ENCODE data around the gene NECAB3.
"Not testable (repeated sequence)": the region's sequence is repeated elsewhere in the genome, so short reads cannot be mapped to it uniquely, and the experiment has no call there.

NECAB3 gene

DNA sequence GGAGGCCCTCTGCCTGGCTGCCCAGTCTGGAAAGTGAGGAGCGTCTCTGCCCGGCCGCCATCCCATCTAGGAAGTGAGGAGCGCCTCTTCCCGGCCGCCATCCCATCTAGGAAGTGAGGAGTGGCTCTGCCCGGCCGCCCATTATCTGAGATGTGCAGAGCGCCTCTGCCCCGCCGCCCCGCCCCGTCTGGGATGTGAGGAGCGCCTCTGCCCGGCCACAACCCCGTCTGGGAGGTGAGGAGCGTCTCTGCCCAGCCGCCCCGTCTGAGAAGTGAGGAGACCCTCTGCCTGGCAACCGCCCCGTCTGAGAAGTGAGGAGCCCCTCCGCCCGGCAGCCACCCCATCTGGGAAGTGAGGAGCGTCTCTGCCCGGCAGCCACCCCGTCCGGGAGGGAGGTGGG is 24.7 kb upstream of the NECAB3 start:
- DNase-seq (ENCODE audit: low read depth, low spot score): not testable (repeated sequence)

DNA sequence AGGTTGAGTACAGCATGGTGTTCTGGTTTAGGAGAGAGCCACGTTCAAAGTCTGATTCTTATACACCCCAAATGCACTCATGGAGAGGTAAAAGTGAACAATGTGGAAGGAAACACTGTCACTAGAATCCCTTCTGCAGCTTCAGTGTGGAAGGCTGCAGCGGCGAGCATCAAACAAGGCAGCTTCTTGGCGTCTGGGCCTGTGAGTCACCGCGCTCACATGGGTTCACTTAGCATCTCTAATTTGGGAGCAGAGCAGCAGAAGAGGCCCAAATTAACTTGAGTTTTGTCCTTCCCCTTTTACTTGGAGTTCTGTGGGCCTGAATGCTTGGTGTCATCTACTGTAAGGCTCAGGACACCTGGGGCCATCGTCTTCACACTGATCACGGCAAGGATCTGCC is 22.9 kb upstream of the NECAB3 start:
- DNase-seq (ENCODE audit: low read depth, low spot score): no peak

DNA sequence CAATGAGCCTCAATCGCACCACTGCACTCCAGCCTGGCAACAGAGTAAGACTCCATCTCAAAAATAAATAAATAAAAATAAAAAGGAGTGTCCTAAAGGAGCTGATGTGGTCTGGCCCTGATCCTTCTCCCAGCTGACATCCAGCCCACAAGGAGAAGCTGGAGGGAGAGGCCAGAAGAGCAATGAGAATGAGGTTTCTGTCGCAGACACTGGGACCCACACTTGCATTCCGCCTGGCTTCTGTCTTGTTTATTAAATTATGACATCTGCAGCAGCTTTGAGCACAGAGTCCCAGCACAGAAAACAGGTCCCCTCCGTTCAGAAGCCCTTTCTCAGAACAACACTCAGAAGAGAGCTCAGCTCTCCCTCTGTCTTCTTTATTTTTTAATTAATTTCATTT is 22.2 kb upstream of the NECAB3 start:
- DNase-seq (ENCODE audit: low read depth, low spot score): no peak

DNA sequence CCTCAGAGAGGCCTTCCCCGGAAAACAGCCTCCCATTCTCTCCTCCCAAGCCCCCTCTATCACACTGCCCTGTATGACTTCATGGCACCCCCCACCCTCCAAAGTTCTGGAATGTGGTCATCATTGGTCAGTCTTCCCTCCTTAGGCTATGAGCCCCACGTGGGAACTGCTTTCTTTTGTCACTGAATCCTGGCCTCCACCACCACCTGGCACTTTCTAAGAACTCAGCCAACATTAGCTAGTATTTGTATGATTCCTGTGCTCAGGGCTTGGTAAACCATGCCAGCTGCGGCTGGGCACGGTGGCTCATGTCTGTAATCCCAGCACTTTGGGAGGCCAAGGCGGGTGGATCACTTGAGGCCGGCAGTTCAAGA is 20.4 kb upstream of the NECAB3 start:
- no peak for DNase-seq (ENCODE audit: low read depth, low spot score)

DNA sequence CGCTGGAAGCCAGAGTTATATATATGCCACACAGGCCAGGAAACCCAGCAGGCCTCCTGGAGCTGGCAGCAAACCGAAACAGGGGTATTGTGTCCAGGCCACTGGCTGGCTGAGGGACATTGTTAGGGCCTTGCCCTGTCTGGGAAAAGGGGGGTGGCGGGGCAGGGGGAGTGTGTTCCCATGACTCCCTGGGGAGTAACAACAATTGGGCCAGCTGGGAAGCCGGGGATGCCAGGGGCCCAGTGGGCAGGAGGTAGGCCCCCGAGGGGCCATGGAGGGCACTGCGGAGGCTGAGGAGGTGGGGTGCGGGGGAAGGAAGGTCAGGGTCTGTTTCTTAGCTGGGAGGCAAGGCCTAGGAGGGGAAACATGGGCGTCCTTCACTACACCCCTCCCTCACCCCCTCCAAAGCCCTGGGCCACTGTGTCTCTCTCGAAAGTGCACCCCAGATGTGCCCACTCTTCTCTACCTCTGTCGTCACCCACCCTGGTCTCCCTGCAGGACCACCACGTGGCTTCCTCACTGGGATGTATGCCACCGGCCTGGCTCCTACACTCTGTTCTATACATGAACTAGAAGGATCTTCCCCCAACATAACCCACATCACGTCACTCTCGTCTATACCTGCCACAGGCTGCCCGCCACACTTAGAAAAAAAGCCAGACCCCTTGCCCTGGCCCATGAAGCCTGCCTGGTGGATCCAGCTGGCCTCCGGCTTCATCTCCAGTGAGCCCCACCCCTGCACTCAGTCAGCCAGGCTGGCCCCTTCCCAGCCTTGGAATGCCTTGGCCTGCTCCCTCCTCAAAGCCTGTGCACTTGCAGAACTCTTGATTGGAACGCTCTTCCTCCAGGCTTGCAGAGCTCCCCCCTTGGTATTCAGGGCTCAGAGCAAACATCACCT is 19.8 kb upstream of the NECAB3 start:
- DNase-seq (ENCODE audit: low read depth, low spot score): no peak

DNA sequence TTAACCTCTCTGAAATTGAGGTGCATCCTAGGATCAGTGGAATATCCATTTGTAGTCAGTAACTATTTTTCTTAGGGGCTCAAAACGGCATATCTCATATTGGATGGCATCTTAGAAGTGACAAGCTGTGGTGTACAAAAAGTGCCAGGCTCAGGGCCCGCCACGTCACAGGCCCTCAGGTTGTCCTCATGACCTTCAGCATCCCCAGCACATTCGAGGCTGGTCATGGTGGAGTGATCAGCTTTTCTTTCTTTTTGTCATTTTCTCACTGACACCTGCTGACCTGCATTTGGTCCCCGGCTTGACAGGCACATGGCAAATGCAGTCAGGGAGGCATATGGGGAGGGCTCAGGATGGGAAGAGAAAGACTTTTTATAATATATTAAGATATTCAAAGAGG is 19.1 kb upstream of the NECAB3 start:
- no peak for DNase-seq (ENCODE audit: low read depth, low spot score)

DNA sequence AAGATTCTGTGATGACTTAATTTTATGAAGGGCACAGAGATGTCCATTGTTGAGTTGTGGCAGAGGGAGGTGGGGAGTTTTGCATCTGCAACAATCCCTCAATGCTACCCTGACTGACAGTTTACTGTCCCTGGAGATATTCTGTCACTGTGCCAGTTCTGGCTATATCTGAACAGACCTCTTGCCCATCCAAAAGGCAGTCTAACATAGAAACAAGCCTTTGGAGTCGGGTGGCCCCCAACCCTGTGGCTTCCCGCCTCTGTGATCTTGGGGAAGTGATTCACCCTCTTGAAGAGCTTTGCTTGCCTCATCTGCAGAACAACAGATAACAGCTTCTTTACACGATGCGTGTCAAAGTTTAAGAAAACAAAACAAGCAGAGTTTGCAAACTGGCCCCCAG is 15.7 kb upstream of the NECAB3 start:
- DNase-seq (ENCODE audit: low read depth, low spot score): no peak

DNA sequence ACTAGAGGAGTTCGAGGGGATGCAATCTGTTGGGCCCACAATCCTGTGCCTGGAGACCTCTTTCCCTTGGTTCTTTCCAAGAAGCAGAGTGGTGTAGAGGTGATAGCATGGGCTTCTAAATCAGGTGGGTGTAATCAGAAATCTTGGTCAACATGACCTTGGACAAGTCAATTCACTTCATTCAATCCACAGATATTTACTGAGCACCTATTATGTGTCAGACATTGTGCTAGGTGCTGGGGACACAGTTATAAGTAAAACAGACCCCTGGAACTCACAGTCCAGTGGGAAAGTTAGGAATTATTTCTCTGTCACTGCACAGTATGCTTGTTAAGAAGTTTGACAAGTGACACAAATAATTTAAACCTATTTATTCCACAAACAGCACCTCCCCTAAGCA is 15.3 kb upstream of the NECAB3 start:
- no peak for DNase-seq (ENCODE audit: low read depth, low spot score)

DNA sequence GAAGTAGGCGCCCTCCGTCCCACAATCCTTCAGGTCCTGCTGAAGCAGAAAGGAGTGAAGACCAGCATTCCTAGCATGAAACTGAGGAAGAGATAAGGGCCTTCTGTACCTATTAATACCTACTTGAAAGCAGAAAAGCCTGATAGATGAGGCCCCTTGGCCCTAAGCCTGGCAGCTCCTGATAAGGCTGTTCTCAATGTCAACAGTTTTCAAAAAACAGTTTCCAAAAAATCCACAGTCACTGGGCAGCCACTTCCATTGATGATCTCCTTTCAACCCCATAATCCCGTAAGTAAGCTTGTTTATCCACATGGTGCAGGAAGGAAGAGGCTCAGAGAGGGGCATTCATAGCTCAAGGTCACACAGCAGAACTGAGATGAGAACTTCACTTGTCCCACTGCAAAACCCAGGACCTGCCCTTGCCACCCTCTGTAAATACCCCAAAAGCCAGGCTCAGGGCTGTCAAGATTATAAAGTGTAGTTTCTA is 14.8 kb upstream of the NECAB3 start:
- no peak for DNase-seq (ENCODE audit: low read depth, low spot score)

DNA sequence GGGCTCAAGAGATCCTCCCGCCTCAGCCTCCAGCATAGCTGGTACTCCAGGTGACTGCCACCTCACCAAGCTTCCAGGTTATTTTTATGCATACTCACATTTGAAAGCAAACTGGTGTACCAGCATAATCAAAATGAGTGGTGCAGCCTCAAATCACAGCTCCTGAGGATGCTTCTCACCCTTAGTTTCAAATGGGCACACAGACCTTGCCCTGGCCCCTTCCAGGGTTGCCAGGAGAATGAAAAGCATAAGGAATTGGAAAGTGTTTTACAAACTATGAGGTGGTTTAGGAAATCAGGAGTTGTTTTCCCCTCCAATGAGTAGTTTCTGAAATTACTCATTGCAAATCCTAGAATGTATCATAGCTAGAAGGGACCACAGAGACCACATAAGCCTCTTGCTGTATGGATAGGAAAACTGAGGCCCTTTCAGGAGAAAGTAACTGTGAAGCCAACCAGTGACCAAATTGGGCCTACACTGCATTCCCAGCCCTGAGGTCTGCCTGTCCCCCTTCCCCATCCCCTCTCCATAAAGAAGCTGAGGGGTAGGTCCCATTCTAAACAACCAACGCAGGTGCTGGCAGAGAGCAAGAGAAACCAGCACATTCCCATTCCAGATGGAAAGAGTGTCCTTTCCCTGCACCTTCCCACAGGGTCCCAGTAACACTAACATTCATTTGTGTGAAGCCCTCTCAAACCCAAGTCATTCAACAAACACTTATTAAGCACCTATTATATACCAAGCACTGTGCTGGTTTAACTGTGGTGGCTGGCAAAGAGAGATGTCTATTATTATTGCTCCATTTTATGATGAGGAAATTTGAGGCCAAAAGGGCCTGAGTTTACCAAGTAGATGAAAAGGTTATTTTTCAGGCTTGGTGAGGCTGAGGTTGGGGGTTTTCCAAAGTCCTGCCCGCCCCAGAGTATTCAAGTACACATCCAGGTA is 14.0 kb upstream of the NECAB3 start:
- no peak for DNase-seq (ENCODE audit: low read depth, low spot score)

DNA sequence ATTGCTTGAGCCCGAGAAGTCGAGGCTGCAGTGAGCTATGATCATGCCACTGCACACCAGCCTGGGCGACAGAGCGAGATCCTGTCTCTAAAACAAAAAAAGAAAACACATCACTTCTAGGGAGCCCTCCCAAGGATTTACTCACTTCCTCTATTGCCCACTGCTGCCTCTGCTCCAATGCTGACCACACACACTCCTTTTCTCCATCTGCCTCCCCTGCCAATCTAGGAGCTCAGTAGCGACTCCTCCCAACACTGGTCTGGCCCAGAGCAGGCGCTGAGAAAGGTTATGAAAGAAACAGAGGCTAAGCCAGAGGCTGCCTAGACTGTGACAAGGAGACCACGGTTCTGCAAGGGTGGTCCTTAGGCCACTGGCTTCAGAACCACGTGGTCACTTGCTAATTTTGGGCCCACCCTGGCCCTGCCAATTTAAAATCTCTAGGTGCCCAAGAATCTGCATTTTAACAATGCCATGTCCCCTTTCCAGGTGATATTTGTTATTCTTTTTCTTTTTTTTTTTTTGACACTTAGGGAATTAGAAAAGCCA is 13.2 kb upstream of the NECAB3 start:
- no peak for DNase-seq (ENCODE audit: low read depth, low spot score)

DNA sequence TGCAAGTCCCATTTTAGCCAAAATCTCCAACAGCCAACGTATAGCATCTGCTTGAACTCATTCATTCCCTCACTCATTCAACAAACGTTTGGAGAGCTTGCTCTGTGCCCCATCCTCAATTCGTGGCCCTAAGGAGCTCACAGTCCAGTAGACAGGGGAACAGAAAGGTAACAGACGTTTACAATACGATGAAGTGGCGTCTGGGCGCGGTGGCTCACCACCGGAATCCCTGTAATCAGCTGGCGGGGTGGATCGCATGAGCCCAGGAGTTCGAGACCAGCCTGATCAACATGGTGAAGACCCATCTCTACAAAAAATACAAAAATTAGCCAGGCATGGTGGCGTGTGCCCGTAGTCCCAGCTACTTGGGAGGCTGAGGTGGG is 12.7 kb upstream of the NECAB3 start:
- no peak for DNase-seq (ENCODE audit: low read depth, low spot score)

DNA sequence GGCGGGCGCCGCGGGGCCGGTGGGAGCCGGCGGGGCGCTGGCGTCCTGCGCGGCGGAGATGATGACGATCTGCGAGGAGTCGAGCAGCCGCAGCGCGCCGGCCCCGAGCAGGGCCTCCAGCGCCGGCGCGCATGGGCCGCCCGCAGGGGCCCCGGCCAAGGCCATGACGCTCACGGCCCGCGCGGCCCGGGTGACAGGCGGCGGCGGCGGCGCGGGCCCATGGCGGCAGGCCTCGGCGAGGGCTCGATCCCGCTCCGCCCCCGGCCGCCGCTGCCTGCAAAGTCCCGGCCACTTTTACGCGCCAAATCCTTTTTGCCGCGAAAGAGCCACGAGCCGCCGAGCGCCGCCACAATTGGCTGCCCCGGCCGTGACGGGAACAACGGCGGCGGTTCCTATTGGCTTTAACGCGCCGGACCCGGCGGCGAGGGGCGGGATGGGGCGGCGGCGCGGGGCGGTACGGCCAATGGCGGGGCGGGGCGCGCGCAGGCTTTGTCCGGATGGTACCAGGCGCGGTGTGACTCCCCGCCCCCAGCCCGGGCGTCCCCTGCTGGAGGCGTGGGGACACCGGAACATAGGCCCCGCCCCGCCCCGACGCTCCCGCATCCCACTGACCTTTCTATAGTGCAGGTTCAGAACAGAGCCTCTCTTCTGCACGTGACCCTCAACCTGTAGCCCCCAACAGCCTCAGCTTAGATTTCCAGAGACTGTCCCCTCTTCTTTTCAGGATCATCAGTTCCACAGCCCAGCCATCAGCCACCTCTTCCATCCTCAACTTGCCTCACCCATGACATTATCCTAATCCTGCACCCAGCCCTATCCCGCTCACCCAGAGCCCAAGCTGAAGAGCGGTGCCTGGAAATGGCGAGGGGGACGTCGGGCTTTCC is 12.1 kb upstream of the NECAB3 start, which contains the start of gene E2F1:
Gene E2F1 (minus strand): TSS at position 286 of the 884 bp plus-strand sequence. CDS start 121 bp downstream, at position 165.
- peak; percentile 40 for DNase-seq (ENCODE audit: low read depth, low spot score)

DNA sequence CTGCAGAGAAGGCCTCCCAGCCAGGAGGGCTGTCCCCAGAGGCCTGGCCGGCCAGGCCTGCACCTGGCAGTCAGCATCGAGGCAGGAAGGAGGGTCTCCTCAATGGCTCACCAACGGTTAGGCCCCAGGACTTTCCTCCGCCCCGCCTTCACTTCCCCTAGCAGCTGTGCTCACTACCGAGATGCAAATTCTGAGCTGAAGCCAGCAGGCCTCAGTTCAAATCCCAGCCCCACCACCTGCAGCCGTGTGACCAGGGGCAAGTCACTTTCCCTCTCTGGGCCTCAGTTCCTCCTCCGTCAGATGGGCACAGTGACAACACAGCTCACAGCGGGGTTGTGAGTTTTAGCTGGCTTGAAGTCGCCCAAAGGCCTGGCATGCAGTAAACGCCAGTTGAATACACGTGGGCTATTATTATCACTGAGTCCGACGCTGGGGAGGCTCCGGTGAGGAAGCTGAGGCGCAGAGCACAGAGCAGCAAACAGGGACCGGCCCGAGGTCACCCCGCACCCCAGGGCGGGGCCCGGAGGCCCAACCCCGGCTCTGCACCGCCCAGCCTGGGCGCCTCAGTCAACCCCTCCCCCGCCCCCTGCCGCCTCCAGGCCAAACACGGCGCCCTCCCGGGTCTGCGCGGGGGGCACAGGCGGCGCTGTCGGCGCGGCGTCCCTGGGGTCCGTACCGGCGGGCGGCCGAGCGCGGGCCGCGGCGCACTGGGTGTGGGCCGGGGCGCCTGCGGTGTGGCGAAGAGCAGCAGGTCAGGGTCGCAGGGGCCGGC is 11.3 kb upstream of the NECAB3 start:
- no peak for DNase-seq (ENCODE audit: low read depth, low spot score)

DNA sequence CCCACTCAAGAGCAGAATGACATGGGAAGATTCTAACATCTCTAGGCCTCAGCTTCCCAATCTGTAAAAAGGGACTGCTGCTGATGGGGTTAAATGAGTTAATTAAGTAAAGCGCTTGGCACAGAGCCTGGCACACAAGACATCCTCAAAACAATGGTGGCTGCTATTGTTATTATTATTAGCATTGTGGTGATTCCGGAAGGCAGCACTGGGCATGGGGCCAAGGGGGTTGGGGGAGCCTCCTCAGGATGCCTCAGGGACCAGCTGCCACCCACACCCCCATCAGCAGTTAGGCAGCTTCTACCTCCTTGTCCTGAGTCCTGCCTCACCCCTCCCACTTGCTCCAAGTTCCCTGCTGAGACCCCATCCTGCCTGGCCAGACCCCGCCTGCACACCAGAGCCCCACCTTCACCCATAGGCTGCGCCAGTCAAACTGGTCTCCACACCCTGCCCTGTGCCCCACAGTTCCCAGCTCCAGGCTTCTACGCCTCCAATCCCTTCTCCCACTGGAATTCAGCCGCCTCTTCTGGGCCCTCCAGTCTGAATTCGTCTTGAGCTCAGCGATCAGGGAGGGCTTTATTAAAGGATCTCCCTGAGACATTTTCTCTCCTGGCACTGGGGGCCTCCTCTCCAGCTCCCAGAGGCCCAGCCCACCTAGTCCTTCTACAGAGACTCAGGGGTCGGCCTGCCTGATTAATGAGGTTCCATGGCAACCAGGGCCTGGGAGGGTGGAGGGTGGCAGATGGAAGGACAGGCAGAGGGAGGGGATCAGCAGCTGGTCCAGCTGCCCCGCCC is 10.5 kb upstream of the NECAB3 start:
- no peak for DNase-seq (ENCODE audit: low read depth, low spot score)

DNA sequence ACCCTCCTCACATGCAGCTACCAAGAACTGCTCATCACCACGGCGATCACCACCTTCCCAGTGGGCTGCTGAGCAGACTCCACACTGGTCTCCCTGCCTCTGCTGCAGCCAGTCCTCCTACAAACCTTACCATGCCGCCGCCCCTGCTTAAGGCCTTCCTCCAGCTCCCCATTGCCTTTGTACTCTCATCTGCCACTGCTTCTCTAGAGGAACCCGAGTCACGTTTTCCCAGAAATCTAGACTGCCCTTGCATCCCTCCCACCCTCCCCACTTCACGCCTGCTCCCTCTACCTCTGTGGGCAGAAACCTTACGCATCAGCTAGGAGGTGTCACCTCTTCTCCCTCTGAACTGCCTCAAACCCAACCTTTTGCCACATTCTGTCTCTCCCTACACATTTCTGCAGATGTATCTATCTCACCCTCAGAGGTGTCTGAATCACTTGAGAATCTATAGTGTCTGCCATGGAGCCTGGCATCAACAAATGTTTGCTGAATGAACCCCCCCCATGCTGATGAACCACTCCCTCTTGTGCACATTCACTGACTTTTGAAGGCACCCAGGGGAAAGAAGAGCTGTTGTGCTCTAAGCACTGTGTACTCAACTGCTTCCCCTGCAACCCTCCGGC is 7.6 kb upstream of the NECAB3 start:
- DNase-seq (ENCODE audit: low read depth, low spot score): no peak

DNA sequence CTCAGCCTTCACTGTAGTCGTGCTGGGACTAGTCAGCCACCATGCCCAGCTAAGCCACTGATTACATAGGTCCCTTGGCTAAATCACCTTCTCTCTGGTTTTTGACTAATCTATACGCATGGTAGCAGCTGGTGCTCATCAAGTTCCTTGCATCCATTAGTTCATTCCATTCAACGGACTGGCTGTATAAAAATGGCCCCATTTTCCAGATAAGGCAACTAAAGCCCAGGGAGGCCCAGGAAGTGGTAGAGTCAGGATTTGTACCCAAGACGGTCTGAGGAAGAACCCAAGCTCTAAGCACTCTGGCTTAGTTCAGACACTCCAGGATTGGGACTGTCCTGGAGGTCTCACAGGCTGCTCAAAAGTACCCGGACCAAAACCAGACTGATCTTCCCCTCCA is 7.1 kb upstream of the NECAB3 start:
- no peak for DNase-seq (ENCODE audit: low read depth, low spot score)

DNA sequence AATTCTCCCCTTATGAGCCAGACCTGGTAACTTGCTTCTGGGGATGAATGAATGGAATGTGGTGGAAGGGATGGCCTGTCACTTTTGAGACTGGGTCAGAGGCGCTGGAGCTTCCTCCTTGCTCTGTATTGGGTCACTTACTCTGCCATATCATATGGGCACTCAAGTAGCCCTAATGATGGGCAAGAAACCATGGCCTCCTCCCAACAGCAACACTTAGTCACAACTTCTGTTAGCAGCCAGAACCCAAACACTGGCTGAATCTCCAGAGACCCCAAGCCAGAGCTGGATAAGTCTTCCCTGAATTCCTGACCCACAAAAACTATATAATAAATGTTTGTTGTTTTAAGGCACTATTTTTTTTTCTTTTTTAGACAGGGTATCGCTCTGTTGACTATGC is 6.5 kb upstream of the NECAB3 start:
- DNase-seq (ENCODE audit: low read depth, low spot score): peak; percentile 65
